GM23338 (cell line): ENCODE results near the gene SIGLEC6. TPM values are rescaled to one million over a fixed set of nuclear protein-coding genes. Genes with fewer than 3 reads are reported as not detected.

Source experiments
- ATAC-seq: fragments of 200-7000 bp; cut with Tn5 transposase; 3 replicates; pipeline ENCODE4 v1.9.1; 2020
- DNase-seq: peaks from one replicate; pipeline ENCODE4 v3.0.0-alpha.2; 2015; ENCODE audit warnings: low spot score
- H2AFZ ChIP-seq: fragments of 200-600 bp; sonication (generic); 2 replicates; pipeline ENCODE4 v1.8.0; 2016; ENCODE audit warnings: antibody characterized with exemption, mild to moderate bottlenecking, moderate library complexity
- H3F3A ChIP-seq: fragments of 200-600 bp; sonication (generic); replicated peaks from 2 replicates; pipeline ENCODE4 v1.8.0; 2017; ENCODE audit warnings: antibody characterized with exemption, mixed run types, low read depth
- H3K27ac ChIP-seq: fragments of 200-600 bp; sonication (generic); 2 replicates; pipeline ENCODE4 v1.6.1; 2016; ENCODE audit warnings: low read depth
- H3K27me3 ChIP-seq: fragments of 200-600 bp; sonication (generic); 2 replicates; pipeline ENCODE4 v1.8.0; 2016; ENCODE audit warnings: mild to moderate bottlenecking, mixed run types, moderate library complexity; ENCODE audit not compliant: insufficient read depth
- H3K36me3 ChIP-seq: fragments of 200-600 bp; sonication (generic); 2 replicates; pipeline ENCODE4 v1.8.0; 2016; ENCODE audit warnings: mild to moderate bottlenecking; ENCODE audit not compliant: insufficient read depth
- H3K4me1 ChIP-seq: fragments of 200-600 bp; sonication (generic); 2 replicates; pipeline ENCODE4 v1.8.0; 2016; ENCODE audit warnings: mild to moderate bottlenecking, moderate library complexity; ENCODE audit not compliant: insufficient read depth
- H3K4me2 ChIP-seq: fragments of 200-600 bp; sonication (generic); 2 replicates; pipeline ENCODE4 v1.7.1; 2017; ENCODE audit warnings: mixed run types
- H3K4me3 ChIP-seq: fragments of 200-600 bp; sonication (generic); 2 replicates; pipeline ENCODE4 v1.6.1; 2016; ENCODE audit warnings: mixed run types
- H3K79me2 ChIP-seq: fragments of 200-600 bp; sonication (generic); replicated peaks from 2 replicates; pipeline ENCODE4 v1.8.0; 2017; ENCODE audit warnings: mild to moderate bottlenecking; ENCODE audit not compliant: insufficient read depth
- H3K9me2 ChIP-seq: fragments of 200-600 bp; sonication (generic); 2 replicates; pipeline ENCODE4 v1.8.0; 2017; ENCODE audit not compliant: insufficient read depth
- H4K20me1 ChIP-seq: fragments of 200-600 bp; sonication (generic); replicated peaks from 2 replicates; pipeline ENCODE4 v1.8.0; 2017; ENCODE audit warnings: mild to moderate bottlenecking; ENCODE audit not compliant: insufficient read depth
- H3K27ac Mint-ChIP-seq: 2 replicates; pipeline ENCODE4 v1.8.0; 2020; ENCODE audit warnings: inconsistent platforms, mild to moderate bottlenecking, moderate library complexity, mixed read lengths
- H3K27me3 Mint-ChIP-seq: 3 replicates; pipeline ENCODE4 v1.8.0; 2022; ENCODE audit warnings: low read depth, mild to moderate bottlenecking, moderate library complexity, mixed read lengths, inconsistent platforms; ENCODE audit not compliant: insufficient read depth, poor library complexity
- H3K36me3 Mint-ChIP-seq: 3 replicates; pipeline ENCODE4 v1.8.0; 2021; ENCODE audit warnings: low read depth, mild to moderate bottlenecking, inconsistent platforms, moderate library complexity, mixed read lengths
- H3K4me1 Mint-ChIP-seq: 3 replicates; pipeline ENCODE4 v1.8.0; 2020; ENCODE audit warnings: mild to moderate bottlenecking, inconsistent platforms, mixed read lengths
- H3K4me3 Mint-ChIP-seq: 3 replicates; pipeline ENCODE4 v1.8.0; 2021; ENCODE audit warnings: moderate library complexity, mild to moderate bottlenecking, inconsistent platforms, mixed read lengths
- H3K9me3 Mint-ChIP-seq: 3 replicates; pipeline ENCODE4 v1.8.0; 2020; ENCODE audit warnings: moderate library complexity, mild to moderate bottlenecking, inconsistent platforms, mixed read lengths
- EZH2 ChIP-seq: fragments of 200-600 bp; sonication (generic); IDR thresholded peaks from one replicate; pipeline ENCODE4 v1.8.0; 2017; ENCODE audit warnings: antibody characterized with exemption, mild to moderate bottlenecking, low read depth; ENCODE audit not compliant: unreplicated experiment
- ZNF331 ChIP-seq: fragments of 250-450 bp; sonication (Bioruptor Pico); IDR thresholded peaks from 2 replicates; pipeline ENCODE4 v1.5.0; 2020; ENCODE audit warnings: low read depth, mild to moderate bottlenecking, moderate library complexity
- polyA plus RNA-seq: library from polyadenylated mRNA; unstranded; fragments of >200 nt; fragmentation: Nextera tagmentation; extraction: Ambion mirVana; gene quantifications from 2 replicates; pipeline ENCODE4 v1.2.1, GENCODE V29; 2016
- total RNA-seq: library from RNA; depleted of rRNA; stranded (reverse); fragments of >200 nt; shearing (Covaris generic); gene quantifications from 2 replicates; pipeline ENCODE4 v1.2.3, GENCODE V29; 2014
- TF ChIP-seq, protein P1 (sequence below): fragments of 250-450 bp; sonication (Bioruptor Pico); IDR thresholded peaks from 2 replicates; pipeline ENCODE4 v1.5.0; 2020; ENCODE audit warnings: mild to moderate bottlenecking, moderate library complexity

Gene SIGLEC6
- total and polyA plus RNA-seq, 2 experiments from 2014 or later, result 0.76 TPM; not detected in 1

DNA sequence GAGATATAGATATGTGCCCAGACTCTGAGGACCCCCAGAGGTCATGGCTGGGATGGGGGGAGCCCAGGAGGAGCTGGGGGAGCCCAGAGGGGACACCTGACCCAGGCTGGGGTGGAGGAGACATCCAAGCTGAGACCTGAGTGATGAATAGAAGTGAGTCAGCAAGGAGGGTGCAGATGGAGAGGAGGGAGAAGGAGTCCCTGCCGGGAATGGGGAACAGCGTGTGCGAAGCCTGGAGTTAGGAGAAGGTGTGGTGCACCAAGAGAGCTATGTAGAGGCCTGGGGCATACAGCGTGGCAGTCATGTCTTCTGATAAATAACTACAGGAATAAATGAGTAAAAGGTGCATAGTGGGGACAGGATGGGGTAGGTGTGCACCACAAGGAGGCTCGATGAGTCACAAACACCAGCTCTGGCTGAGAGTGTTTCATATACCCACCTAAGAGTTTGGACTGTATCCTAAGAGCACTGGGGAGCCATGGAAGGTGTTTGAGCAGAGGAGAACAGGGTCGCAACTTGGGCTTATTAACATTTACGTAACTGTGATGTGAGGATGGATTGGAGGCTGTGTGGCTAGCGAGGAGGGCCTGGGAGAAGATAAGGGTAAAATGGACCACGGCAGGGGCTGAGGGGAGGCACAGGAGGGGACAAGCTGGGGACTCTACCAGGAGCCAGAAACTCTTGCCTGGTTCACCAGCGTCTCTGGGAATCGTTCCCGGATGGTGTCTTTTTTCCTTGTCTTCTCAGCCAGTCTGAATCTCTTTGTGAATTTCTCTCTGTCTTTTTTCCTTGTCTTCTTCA lies 51.7 kb downstream of the SIGLEC6 start:
- DNase-seq (no peak), ATAC-seq (no peak)
- Mint-ChIP-seq H3K4me3 (no peak overlapping the region), H3K36me3 (peaks cover 32% of the 10 kb centered on the region), H3K9me3 (peaks cover 91% of the 10 kb centered on the region), H3K4me1 (no peaks in the 10 kb centered on the region), H3K27me3 (peaks cover 14% of the 10 kb centered on the region), H3K27ac (no peak overlapping the region)
- no peak overlapping the region for H3K4me3 ChIP-seq
- H3K9me2 ChIP-seq, result peaks cover 5% of the 10 kb centered on the region; the same call in 1 of the 2 replicates
- no peaks in the 10 kb centered on the region for H3K79me2 ChIP-seq
- no peaks in the 10 kb centered on the region for H4K20me1 ChIP-seq
- no peaks in the 10 kb centered on the region for H3F3A ChIP-seq
- H2AFZ ChIP-seq, result no peak overlapping the region
- no peaks in the 10 kb centered on the region for H3K27me3 ChIP-seq
- no peak for TF ChIP-seq EZH2
- no peak for TF ChIP-seq ZNF331 (CRISPR knock-in tag)
- TF ChIP-seq, protein P1, sequence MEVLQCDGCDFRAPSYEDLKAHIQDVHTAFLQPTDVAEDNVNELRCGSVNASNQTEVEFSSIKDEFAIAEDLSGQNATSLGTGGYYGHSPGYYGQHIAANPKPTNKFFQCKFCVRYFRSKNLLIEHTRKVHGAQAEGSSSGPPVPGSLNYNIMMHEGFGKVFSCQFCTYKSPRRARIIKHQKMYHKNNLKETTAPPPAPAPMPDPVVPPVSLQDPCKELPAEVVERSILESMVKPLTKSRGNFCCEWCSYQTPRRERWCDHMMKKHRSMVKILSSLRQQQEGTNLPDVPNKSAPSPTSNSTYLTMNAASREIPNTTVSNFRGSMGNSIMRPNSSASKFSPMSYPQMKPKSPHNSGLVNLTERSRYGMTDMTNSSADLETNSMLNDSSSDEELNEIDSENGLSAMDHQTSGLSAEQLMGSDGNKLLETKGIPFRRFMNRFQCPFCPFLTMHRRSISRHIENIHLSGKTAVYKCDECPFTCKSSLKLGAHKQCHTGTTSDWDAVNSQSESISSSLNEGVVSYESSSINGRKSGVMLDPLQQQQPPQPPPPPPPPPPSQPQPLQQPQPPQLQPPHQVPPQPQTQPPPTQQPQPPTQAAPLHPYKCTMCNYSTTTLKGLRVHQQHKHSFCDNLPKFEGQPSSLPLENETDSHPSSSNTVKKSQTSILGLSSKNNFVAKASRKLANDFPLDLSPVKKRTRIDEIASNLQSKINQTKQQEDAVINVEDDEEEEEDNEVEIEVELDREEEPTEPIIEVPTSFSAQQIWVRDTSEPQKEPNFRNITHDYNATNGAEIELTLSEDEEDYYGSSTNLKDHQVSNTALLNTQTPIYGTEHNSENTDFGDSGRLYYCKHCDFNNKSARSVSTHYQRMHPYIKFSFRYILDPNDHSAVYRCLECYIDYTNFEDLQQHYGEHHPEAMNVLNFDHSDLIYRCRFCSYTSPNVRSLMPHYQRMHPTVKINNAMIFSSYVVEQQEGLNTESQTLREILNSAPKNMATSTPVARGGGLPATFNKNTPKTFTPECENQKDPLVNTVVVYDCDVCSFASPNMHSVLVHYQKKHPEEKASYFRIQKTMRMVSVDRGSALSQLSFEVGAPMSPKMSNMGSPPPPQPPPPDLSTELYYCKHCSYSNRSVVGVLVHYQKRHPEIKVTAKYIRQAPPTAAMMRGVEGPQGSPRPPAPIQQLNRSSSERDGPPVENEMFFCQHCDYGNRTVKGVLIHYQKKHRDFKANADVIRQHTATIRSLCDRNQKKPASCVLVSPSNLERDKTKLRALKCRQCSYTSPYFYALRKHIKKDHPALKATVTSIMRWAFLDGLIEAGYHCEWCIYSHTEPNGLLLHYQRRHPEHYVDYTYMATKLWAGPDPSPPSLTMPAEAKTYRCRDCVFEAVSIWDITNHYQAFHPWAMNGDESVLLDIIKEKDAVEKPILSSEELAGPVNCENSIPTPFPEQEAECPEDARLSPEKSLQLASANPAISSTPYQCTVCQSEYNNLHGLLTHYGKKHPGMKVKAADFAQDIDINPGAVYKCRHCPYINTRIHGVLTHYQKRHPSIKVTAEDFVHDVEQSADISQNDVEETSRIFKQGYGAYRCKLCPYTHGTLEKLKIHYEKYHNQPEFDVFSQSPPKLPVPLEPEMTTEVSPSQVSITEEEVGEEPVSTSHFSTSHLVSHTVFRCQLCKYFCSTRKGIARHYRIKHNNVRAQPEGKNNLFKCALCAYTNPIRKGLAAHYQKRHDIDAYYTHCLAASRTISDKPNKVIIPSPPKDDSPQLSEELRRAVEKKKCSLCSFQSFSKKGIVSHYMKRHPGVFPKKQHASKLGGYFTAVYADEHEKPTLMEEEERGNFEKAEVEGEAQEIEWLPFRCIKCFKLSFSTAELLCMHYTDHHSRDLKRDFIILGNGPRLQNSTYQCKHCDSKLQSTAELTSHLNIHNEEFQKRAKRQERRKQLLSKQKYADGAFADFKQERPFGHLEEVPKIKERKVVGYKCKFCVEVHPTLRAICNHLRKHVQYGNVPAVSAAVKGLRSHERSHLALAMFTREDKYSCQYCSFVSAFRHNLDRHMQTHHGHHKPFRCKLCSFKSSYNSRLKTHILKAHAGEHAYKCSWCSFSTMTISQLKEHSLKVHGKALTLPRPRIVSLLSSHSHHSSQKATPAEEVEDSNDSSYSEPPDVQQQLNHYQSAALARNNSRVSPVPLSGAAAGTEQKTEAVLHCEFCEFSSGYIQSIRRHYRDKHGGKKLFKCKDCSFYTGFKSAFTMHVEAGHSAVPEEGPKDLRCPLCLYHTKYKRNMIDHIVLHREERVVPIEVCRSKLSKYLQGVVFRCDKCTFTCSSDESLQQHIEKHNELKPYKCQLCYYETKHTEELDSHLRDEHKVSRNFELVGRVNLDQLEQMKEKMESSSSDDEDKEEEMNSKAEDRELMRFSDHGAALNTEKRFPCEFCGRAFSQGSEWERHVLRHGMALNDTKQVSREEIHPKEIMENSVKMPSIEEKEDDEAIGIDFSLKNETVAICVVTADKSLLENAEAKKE, result no peak
- H3K36me3 ChIP-seq, result no peaks in the 10 kb centered on the region
- no peak overlapping the region for H3K27ac ChIP-seq
- no peak overlapping the region for H3K4me2 ChIP-seq
- H3K4me1 ChIP-seq, result no peaks in the 10 kb centered on the region
